GM19240 (cell line): ENCODE data around the gene KIAA0513.
A peak's percentile ranks its signal among the peaks of the same experiment; 100 is the strongest.

Experiments used
- DNase-seq: peaks from one replicate; pipeline ENCODE4 v3.0.0; 2011; ENCODE audit warnings: low spot score; ENCODE audit not compliant: insufficient read length

KIAA0513 gene

DNA sequence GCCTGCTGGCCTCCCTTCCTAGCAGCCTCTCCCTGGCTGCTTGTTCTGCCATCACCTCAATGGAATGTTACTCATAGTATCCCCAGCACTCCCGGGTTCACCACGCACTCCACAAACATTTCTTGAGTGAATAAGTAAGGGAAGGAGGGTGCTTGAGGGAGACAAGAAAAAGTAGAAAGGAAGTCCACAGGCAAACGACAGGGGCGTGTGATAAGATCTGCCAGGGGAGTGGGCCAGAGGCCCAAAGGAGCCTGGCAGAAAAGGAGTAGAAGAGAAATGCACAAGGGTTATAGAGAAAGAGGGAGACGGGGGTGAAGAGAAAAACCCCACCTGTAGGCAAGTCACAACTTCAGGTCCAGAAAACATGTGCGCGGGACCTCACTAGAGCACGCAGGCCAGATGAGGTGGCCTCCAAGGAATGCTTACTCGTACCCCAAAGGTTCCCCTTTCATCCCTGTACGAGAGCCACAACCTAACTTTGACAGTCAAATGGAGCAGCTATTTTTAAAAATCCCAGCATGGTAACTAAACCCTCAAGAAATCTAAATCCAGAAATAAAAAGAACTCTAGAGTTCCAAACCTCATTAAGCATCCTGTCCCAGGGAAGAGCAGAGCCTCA, 22.9 kb upstream of the KIAA0513 start:
- DNase-seq = no peak

DNA sequence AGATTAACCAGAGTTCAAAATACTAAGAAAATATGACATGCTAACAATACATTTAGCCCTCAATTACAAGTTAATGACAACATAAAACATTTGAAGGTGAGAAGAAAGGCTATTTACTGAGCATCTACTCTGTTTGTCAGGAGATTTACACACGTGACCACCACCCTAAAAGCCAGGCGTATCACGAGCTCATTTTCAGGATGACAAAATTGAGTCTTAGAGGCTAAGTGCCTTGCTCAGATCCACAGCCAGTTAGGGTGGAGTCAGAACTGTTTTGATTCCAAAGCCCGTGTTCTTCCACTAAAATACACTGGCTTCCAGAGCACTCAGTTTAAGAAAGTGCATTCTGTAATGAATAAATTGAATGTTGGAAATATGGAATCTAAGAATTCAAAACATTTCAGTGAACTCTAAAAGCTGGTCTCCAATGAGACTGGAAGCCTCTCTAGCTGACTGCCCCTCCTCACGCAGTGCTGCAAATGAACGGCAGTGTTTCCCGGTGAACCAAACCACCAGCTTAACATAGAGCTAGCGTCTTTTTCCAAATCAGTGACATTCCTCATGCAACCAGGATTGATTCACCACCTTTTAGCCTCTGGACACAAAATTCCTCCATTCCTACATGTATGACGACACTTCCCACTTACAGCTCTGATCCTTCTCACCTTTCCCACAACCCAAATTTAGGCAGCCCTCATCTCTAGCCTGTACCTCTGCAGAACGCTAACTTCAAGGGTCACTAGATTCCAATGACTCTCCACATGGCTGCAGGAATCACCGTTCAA, 22.1 kb upstream of the KIAA0513 start:
- no peak for DNase-seq

DNA sequence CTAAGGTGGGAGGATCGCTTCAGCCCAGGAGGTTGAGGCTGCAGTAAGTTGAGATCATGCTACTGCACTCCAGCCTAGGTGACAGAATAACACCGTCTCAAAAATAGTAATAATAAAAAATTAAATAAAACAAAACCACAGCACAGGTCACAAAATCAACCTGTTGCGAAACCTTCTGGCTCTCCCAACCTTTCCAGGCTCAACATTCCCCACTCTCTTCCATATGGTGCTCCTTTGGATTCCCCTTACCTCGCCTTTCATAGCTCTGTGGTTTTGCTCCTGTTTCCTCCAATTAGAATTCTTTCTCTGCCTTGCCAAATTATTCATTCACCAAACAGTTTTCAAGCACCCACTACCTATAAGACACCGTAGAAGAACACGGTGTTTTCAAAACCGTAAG, 21.0 kb upstream of the KIAA0513 start:
- DNase-seq = no peak

DNA sequence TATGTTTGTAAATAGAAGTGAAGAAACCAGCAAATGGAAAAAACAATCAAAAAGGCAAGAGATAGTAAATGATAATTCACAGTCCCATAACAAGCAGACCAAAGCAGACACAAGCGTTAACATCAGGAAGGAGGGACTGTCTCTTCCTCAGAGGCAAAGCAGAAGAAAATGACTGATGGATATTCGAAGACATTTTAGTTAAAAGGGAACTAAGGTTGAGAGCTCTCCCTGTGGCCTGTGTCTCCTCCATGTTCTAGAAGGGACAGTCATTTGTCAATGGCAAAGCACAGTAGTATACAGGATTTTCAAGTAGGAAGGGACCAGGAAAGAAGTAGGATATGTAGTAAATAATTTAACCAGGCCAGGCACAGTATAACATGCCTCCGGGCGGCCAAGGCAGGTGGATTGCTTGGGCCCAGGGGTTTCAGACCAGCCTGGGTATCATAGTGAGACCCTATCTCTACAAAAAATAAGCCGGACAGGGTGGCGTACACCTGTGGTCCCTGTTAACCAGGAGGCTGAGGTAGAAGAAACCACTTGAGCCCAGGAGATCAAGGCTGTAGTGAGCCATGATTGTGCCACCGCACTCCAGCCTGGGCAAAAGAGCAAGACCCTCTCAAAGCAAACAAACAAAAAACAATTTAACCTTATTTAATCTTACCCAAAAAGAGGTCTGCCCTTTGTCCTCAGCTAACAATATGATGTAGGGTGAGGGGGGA, 19.9 kb upstream of the KIAA0513 start:
- no peak for DNase-seq

DNA sequence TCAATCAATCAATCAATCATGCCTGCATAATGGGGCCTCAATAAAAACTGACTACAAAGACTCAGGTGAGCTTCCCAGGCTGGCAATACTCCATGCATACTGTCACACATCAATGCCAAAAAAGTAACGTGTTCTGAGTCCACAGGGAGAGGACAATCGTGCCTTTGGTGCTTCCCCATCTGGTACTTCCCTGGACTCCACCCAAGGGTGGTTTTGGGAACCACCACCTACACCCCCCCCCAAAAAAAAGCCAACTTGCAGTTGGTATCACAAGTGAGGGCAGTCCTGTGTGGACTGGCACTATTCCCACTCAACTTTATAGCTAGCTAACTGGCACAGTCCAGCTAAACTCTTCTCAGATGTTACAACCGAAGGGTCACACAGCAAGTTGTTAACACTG, 19.3 kb upstream of the KIAA0513 start:
- DNase-seq = no peak

DNA sequence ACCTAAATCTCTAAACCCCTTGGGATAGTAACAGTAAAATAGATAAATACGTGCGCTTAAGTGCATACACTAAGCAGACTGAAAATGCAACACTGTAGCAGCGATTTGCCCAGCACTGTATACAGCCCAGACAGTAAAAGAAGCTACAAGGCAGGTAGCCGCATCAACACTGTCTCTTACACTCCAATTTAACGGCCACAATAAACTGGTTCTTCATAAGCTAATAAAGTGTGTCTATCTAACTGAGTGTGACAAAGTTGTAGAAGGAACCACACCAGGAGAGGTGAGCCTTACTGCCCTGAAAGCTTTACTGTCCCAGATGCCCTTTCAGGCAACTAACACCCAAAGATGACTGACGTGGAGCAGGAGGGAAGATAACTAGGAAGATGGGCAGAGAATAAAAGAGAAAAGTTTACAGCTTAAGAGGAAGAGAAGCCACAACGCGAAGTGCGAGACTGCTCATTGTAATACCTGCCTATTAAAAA, 17.1 kb upstream of the KIAA0513 start:
- DNase-seq = no peak

DNA sequence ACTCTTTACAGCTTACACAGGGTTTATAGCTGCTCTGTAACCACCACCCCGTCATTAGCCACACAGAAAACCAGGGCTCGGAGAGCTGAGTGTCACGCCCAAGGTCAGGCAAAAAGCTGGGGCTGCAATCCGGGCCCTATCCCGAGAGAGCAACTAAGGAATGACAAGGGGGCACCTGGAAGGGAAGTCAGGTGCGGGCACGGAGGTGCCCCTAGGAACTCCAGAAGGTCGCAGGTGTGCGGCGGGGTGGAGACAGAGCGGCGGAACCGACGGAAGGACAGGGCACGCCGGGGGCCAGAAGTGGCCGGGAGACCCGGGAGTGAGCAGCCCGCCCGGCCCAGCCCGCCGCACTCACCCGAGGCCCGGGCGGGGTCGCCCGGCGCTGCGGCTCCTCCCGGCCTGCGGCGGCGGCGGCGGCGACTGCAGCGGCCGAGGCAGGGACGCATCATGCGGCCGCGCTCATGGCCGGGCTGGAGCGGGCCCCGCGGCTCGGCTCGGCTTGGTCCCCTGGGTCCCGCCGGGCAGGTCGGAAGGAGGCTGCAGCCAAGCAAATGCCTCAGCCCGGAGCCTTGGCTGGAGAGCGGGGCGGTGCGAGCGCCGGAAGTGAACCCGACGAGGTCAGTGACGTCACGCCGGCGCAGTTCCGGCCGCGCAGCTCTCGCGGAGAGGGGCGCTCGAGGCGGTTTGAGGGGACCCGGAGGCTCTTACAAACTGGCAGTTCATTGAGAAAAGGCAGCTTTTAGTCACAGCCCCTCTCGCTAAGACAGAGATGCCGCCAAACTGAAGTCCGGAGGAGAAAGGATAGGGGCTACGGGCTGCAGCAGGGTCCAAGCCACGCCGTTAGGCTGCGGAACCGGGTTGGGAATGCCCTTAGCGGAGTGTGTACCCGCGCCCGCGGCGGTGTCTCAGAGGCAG, 16.4 kb upstream of the KIAA0513 start, which contains the start of gene ZDHHC7:
Gene ZDHHC7 (minus strand): TSS at position 605 of the 915 bp plus-strand sequence. CDS start 20,917 bp downstream, outside the sequence.
- peak; percentile 90 for DNase-seq

DNA sequence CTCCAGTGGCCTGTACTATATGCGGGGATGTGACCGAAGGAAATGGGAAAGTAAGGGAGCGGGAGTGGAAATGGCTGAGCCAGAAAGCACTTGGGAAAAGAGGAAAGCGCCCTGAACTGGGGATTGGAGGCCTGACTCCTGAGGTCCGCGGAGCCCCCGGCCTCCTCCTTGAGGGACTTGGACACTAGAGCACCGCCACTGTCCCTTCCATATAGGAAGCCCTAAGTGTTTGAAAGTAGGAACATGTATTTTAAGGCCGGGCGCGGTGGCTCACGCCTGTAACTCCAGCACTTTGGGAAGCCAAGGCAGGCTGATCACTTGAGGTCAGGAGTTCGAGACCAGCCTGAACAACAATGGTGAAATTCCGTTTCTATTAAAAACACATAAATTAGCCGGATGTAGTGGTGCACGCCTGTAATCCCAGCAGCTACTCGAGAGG, 15.7 kb upstream of the KIAA0513 start:
- no peak for DNase-seq

DNA sequence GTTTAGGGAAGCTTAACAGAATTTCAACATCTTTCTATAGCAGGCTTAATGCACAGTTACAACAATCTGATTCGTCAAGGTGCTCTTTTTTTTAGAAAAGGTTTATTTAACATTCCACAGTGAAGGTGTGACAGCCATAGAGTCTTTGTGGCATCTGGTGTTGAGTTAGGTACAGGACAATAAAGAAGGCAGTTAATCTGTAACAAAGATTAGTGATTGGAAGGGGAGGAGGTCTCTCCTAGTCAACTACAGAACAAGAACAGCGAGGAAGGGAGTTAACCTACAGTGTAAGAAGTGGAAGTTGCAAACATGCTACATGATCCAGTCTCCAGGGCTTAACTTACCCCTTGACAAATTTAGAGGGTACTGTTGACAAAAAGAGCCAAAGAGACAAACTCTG, 13.3 kb upstream of the KIAA0513 start:
- no peak for DNase-seq

DNA sequence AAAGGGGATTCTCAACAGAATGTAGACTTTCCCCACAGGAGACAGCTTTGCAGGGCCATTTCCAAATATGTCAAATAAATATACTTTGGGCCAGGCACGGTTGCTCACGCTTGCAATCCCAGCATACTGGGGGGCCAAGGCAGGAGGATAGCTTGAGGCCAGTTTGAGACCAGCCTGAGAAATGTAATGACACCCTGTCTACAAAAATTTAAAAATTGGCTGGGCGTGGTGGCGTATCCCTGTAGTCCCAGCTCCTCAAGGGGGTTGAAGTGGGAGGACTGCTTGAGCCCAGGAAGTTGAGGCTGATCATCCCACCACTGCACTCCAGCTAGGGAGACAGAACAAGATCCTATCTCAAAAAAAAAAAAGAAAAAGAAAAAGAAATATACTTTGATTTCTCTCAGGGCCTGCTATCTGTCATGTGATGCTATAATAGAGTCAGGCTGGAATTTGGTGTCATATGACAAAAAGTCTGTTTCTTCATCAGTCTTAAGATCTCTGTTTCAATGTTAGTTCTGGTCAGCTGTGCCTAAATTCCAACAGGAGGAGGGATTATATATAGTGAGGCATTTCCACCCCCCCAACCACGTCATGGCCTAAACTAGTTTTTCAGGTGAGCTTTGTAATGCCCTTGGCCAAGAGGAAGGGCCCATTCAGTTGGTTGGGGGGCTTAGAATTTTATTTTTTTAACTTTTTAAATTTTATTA, 12.0 kb upstream of the KIAA0513 start:
- no peak for DNase-seq

DNA sequence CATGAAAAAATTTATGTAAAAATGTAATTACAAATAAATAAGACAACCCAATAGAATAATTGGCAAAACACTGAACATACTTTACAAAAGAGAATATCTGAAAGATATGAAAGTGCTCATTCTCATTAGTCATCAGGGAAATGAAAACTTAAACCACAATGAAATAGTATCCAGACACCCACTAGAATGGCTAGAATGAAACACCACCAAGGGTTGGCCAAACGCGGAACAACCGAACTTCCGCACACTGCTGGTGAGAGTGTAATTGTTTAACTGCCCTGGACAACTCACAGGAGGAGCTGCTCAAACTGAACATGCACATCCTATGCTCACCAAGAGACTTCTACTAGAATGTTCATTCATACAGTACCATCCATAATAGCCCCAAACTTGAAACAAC, 10.4 kb upstream of the KIAA0513 start:
- DNase-seq = no peak

DNA sequence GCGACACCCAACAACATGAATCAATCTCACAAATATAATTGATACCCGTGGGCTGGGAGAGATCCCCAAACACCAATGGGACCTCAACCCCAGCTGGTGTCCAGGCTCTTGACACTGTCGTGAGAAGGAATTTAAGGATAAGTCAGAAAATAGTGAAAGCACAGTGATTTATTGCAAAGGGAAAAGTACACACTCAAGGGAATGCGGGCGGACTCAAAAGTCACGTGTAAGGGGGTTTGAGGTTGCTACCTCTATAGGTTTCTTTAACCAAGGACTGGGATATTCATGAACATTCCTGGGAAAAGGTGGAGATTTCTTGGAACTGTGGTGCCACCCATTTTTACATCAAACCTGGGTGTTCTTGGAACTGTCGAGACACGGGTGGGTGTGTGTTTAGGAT, 10.0 kb upstream of the KIAA0513 start:
- DNase-seq = no peak

DNA sequence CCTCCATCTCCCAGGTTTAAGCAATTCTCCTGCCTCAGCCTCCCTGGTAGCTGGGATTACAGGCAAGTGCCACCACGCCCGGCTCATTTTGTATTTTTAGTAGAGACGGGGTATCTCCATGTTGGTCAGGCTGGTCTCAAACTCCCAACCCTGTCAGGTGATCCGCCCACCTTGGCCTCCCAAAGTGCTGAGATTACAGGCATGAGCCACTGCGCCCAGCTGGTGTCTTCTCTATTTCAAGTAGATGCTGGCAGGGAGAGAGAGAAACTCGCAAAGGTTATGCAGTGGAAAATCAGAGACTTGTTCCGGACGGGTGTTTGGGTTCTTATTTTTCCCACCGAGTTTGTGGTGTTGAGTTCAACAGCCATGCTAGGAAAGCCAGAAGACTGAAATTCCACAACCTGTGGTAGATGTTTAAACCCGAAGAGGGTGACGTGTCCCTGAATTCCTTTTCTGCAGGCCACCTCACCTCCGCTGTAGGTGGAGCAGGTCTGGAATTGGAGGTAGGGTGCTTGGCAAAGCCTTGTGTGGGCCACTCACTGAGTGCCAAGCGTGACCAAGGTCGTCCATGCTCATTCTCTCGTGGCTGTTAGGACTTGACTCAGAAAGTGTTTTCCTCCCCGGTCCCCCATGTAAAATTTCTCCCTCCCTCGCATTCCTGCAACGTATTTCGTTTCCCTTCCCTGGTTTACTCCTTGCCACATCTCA, 8.9 kb upstream of the KIAA0513 start:
- DNase-seq = no peak

DNA sequence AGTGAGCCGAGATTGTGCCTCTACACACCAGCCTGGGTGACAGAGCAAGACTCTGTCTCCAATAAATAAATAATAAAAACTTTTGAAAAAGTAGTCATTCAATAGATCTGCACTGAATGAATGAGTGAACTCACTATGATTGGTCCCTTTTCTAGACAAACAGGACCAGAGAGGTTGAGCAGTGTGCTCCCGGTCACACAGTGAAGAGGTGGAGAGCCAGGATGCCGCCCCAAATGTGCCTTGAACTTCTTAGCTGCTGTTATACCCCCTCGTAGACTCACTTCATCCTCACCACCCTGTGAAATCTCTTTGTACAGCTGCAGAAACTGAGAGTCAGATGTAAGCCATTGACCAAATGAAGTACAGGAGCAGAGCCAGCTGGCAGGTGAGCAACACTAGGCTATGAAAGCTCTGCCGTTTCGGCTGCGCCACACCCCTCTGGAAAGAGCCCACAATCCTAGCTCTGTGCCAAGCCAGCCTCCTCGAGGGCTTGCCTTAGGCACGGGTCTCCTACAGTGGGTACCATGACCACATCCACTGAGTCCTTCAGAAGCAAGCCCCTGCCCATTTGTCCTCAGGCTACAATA, 7.8 kb upstream of the KIAA0513 start:
- no peak for DNase-seq

DNA sequence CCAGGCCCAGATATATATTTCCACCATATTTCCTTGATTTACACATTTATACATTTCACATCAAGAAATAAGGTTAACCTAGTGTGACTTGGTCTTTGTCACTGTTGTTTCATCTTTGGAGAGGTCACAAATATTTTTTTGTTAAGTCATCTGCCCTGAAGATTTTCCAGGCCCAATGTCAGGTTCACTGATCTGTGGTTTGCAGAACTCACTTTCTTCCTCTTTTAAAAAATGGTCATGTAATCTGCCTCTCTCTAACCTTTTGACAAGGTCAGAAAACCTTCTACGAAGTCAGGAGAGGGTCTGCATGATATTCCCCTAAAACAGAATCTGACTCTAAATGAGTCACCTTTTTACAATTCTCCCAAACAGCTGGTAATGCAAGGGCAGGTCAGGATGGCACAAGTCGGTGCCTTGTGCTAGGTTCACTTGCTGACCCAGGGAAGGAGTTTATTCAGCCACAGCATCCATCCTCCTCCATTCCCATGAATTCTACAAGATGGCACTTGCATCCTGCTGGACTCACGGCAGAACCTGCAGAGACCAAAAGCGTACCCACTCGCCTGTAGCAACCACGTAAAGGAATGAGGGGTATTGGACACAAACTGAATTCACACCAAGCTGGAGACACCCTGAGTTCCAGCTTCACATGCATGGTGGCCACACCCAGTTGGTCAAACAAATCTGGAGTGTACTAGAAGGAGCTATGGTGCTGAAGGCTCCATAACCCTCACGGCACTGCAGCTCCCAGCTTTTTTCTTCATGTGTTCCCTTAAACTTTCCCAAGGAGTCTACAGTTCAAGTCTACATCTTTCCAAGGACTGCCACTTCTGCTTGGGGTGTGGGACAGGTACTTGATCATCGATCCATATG, 1.6 kb upstream of the KIAA0513 start:
- DNase-seq = no peak

DNA sequence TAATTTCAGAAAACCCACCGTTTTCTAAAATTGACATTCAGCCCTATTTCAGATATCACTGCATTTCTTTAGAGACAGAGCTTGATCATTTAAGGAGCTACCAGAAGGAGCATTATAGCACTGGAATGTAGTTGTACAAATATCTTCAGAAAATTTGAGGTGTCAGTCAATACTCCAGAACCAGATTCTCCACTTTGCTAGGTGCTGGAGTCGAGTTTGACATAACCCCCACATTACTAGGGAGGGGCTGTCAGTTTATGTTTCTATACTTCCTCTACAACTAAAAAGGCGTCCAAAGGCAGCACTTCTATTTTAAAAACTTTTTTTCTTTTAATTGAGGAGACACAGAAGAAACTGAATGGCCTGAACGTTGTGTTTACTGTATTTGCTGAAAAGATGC, 892 bp upstream of the KIAA0513 start:
- no peak for DNase-seq

DNA sequence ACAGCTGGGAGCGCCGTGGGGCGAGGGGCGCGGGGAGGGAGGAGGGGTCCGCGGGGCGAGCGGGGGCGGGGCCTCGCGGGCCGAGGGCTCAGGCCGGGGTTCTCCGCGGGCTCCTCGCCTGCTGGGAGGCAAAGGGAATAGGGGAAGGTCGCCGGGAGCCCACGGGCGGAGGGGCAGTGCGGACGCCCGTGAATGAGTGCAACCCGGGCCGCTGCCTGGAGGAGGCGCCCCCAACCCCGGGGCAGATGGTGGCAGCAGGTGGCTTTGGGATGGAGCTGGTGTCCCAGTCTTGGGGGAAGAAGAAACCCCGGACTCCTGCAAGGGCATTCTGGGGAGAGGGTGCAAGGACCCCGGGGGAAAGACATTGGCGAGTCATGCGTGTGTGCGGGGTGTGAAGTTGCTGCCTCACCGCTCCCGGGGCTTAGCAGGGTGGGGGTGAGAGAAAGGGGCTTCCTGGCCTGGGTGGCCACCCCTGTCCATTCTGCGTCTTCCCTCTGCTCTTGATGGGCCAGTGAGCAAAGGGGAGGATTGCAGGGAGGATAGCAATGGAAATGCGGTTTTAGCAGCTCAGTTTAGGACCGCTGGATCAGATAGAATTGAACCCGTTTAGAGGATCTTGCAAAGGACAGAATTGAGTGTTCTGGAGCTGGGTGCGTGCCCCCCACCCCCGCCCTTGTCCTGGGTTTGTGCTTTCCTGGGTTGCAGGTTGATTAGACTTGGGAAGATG, 526 bp downstream of the KIAA0513 start:
- no peak for DNase-seq
